Hepatocyte (in vitro differentiated cells): ENCODE measurements around the gene DENND1A.

Experiments
- EZH2 ChIP-seq: fragments of 200-600 bp; sonication (generic); IDR thresholded peaks from 2 replicates; pipeline ENCODE4 v1.6.1; 2016; ENCODE audit warnings: antibody characterized with exemption, mild to moderate bottlenecking, borderline replicate concordance
- EZH2phosphoT487 ChIP-seq: fragments of 200-600 bp; sonication (generic); IDR thresholded peaks from one replicate; pipeline ENCODE4 v1.6.1; 2018; ENCODE audit warnings: antibody characterized with exemption, mild to moderate bottlenecking, low read depth, moderate library complexity; ENCODE audit not compliant: unreplicated experiment, severe bottlenecking
- TF ChIP-seq, protein P1 (sequence below): fragments of 200-600 bp; sonication (generic); IDR thresholded peaks from 2 replicates; pipeline ENCODE4 v1.5.1; 2016; ENCODE audit warnings: antibody characterized with exemption, mild to moderate bottlenecking; ENCODE audit not compliant: poor library complexity

DNA sequence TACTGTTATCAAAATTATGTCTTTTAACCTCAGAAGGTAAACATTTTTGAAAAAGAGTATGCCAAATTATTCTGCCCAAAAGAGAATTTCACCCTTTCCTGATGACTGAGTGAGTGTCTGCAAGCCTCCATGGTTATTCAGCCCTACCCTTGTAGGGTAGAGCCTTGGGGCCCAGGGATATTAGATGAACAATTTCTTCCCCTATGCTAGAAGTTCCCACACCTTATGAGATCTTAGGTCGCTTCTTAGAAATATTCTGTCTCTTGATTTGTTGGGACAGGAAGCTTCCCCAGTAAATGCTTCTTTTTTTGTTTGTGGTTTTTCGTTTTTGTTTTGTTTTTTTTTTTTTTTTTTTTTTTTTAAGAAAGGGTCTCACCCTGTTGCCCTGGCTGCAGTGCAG, 570.8 kb downstream of the DENND1A start:
- TF ChIP-seq, protein P1, sequence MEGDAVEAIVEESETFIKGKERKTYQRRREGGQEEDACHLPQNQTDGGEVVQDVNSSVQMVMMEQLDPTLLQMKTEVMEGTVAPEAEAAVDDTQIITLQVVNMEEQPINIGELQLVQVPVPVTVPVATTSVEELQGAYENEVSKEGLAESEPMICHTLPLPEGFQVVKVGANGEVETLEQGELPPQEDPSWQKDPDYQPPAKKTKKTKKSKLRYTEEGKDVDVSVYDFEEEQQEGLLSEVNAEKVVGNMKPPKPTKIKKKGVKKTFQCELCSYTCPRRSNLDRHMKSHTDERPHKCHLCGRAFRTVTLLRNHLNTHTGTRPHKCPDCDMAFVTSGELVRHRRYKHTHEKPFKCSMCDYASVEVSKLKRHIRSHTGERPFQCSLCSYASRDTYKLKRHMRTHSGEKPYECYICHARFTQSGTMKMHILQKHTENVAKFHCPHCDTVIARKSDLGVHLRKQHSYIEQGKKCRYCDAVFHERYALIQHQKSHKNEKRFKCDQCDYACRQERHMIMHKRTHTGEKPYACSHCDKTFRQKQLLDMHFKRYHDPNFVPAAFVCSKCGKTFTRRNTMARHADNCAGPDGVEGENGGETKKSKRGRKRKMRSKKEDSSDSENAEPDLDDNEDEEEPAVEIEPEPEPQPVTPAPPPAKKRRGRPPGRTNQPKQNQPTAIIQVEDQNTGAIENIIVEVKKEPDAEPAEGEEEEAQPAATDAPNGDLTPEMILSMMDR, result no peak
- TF ChIP-seq EZH2 (no peak), EZH2phosphoT487 (no peak)
